Stomach smooth muscle (tissue), 2 donors: ENCODE results near the gene KIAA1671.
A peak's percentile ranks its signal among the peaks of the same experiment; 100 is the strongest.

Experiments used
- H3K27ac ChIP-seq: one replicate; pipeline ENCODE4 v1.7.0; 2013; ENCODE audit warnings: mild to moderate bottlenecking, low read length, inconsistent platforms
- H3K27me3 ChIP-seq, 2 donors: one replicate each; pipeline ENCODE4 v1.7.0; 2013; ENCODE audit warnings: low read length in 2 of 2; ENCODE audit not compliant: insufficient read depth in 2 of 2, control insufficient read depth in 1 of 2
- H3K36me3 ChIP-seq, 2 donors: one replicate each; pipeline ENCODE4 v1.7.0; 2013; ENCODE audit warnings: low read length in 2 of 2; ENCODE audit not compliant: control insufficient read depth in 2 of 2, insufficient read depth in 2 of 2
- H3K4me1 ChIP-seq: one replicate; pipeline ENCODE4 v1.7.0; 2013; ENCODE audit warnings: low read length; ENCODE audit not compliant: control insufficient read depth, insufficient read depth
- H3K4me3 ChIP-seq, 2 donors: one replicate each; pipeline ENCODE4 v1.7.0; 2013; ENCODE audit warnings: low read length in 2 of 2
- H3K9ac ChIP-seq, 2 donors: one replicate each; pipeline ENCODE4 v1.7.0; 2013; ENCODE audit warnings: low read length in 2 of 2, mild to moderate bottlenecking in 1 of 2
- H3K9me3 ChIP-seq, 2 donors: one replicate each; pipeline ENCODE4 v1.7.0; 2013; ENCODE audit warnings: low read length in 2 of 2; ENCODE audit not compliant: control insufficient read depth in 2 of 2
- donor health status: healthy.
- donor health status: Pancreatic carcinoma.

KIAA1671 gene

DNA sequence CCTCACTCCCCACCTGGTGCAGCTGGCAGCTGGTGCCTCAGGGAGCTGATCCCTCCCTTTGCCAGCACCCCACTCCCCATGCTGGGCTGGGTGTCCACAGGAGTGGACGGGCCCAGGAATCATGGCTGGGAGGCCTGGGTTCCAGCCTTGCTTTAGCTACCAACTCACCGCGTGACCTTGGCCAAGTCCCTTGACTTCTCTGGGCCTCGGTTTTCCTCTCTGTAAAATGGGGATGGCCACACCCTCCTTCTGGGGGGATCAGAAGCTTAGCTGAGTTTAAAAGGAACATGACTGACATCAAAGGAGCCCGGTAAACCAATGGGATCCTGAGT lies 116.9 kb downstream of the KIAA1671 start:
- peak overlapping the region in 1 of 2 donors; percentile 73 for H3K4me3 ChIP-seq
- H3K27ac ChIP-seq: no peak overlapping the region
- no peaks in the 10 kb centered on the region for H3K36me3 ChIP-seq
- peaks cover 22% of the 10 kb centered on the region for H3K4me1 ChIP-seq
- no peaks in the 10 kb centered on the region for H3K9me3 ChIP-seq
- H3K27me3 ChIP-seq: no peaks in the 10 kb centered on the region
- H3K9ac ChIP-seq: no peak overlapping the region

- Histone ChIP-seq H3K27me3 (no peaks in the 10 kb centered on the region), H3K4me3 (peak overlapping the region; percentile 1 to 73), H3K4me1 (peaks cover 22% of the 10 kb centered on the region), H3K36me3 (no peaks in the 10 kb centered on the region), H3K9me3 (no peaks in the 10 kb centered on the region), H3K9ac (peak overlapping the region in 1 of 2 donors; percentile 6), H3K27ac (peak overlapping the region; percentile 1)
These were observed 117.4 kb downstream of the KIAA1671 start for GRCh38 chr22:25069758-25070481.

- no peaks in the 10 kb centered on the region for H3K27me3 ChIP-seq
- H3K9me3 ChIP-seq: no peaks in the 10 kb centered on the region
- peaks cover 22% of the 10 kb centered on the region for H3K4me1 ChIP-seq
- peak overlapping the region; percentile 1 to 73 for H3K4me3 ChIP-seq
- no peaks in the 10 kb centered on the region for H3K36me3 ChIP-seq
- peak overlapping the region; percentile 32 for H3K27ac ChIP-seq
- H3K9ac ChIP-seq: peak overlapping the region; percentile 6 to 21
These were observed 118.4 kb downstream of the KIAA1671 start for GRCh38 chr22:25070956-25071355.

DNA sequence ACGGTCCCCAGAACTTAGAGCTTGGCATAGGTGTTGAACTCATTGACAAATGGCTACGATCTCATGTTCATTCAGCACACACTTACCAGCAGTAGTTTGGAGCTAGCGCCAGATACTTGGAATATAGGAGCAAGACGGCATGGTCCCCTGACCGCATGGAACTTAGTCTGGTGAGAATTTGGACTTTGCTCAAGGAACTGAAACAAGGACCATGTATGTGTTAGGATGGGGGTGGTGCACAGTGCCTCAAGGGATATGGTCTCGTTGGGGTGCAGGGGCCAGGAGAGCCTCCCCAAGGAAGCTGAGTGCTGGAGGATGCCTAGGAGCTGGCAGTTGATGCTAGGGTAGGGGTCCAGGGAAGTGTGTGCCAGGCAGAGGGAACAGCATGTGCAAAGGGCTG lies 119.2 kb downstream of the KIAA1671 start:
- Histone ChIP-seq H3K36me3 (no peaks in the 10 kb centered on the region), H3K9ac (no peak overlapping the region), H3K4me1 (peaks cover 22% of the 10 kb centered on the region), H3K27me3 (no peaks in the 10 kb centered on the region), H3K9me3 (no peaks in the 10 kb centered on the region), H3K27ac (no peak overlapping the region), H3K4me3 (peak overlapping the region in 1 of 2 donors; percentile 73)

- H3K27ac ChIP-seq: no peak overlapping the region
- no peak overlapping the region for H3K4me3 ChIP-seq
- peaks cover 22% of the 10 kb centered on the region for H3K4me1 ChIP-seq
- H3K9ac ChIP-seq: no peak overlapping the region
- no peaks in the 10 kb centered on the region for H3K27me3 ChIP-seq
- no peaks in the 10 kb centered on the region for H3K36me3 ChIP-seq
- no peaks in the 10 kb centered on the region for H3K9me3 ChIP-seq
These were observed 119.9 kb downstream of the KIAA1671 start for GRCh38 chr22:25072406-25072805.

GRCh38 chr22:25076336-25076735 lies 123.8 kb downstream of the KIAA1671 start:
- H3K27ac ChIP-seq: no peak overlapping the region
- no peaks in the 10 kb centered on the region for H3K9me3 ChIP-seq
- peaks cover 8% of the 10 kb centered on the region for H3K4me1 ChIP-seq
- no peaks in the 10 kb centered on the region for H3K27me3 ChIP-seq
- H3K9ac ChIP-seq: no peak overlapping the region
- no peaks in the 10 kb centered on the region for H3K36me3 ChIP-seq
- no peak overlapping the region for H3K4me3 ChIP-seq

GRCh38 chr22:25077056-25077455 lies 124.5 kb downstream of the KIAA1671 start:
- H3K27ac ChIP-seq: no peak overlapping the region
- no peak overlapping the region for H3K4me3 ChIP-seq

GRCh38 chr22:25077964-25078363 lies 125.4 kb downstream of the KIAA1671 start:
- no peak overlapping the region for H3K27ac ChIP-seq
- H3K4me1 ChIP-seq: peaks cover 3% of the 10 kb centered on the region
- no peaks in the 10 kb centered on the region for H3K9me3 ChIP-seq
- no peak overlapping the region for H3K9ac ChIP-seq
- H3K4me3 ChIP-seq: no peak overlapping the region
- H3K36me3 ChIP-seq: no peaks in the 10 kb centered on the region
- no peaks in the 10 kb centered on the region for H3K27me3 ChIP-seq

More at GRCh38 chr22:25077056-25077455, 124.5 kb downstream of the KIAA1671 start:
- H3K36me3 ChIP-seq: no peaks in the 10 kb centered on the region
- H3K9me3 ChIP-seq: no peaks in the 10 kb centered on the region
- H3K27me3 ChIP-seq: no peaks in the 10 kb centered on the region
- H3K9ac ChIP-seq: no peak overlapping the region
- peaks cover 3% of the 10 kb centered on the region for H3K4me1 ChIP-seq

- no peaks in the 10 kb centered on the region for H3K36me3 ChIP-seq
- H3K4me1 ChIP-seq: peaks cover 3% of the 10 kb centered on the region
- no peak overlapping the region for H3K9ac ChIP-seq
- no peak overlapping the region for H3K27ac ChIP-seq
- no peaks in the 10 kb centered on the region for H3K27me3 ChIP-seq
- H3K4me3 ChIP-seq: no peak overlapping the region
- H3K9me3 ChIP-seq: no peaks in the 10 kb centered on the region
These were observed 126.1 kb downstream of the KIAA1671 start for GRCh38 chr22:25078591-25078990.

DNA sequence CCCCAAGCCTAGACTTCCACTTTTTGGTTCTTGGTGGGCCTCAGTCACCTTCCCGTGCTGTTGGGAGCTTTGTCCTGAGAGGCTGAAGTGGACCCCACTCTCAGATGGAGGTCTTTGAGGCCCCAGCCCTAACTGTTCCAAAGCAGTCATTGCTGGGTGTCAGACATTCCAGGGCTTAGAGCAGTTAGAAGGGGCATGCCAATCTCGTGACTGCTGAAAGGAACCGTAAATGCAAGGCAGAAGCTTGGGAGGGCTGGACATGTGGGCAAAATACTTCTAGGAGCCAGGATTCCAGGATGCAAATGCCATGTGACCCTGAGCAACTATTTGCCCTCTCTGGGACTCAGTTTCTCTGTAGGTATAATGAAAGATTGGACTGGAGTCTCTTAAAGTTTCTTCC lies 128.3 kb downstream of the KIAA1671 start:
- Histone ChIP-seq H3K9me3 (no peaks in the 10 kb centered on the region), H3K27ac (no peak overlapping the region), H3K4me1 (peaks cover 3% of the 10 kb centered on the region), H3K27me3 (no peaks in the 10 kb centered on the region), H3K36me3 (no peaks in the 10 kb centered on the region), H3K9ac (no peak overlapping the region), H3K4me3 (no peak overlapping the region)

GRCh38 chr22:25081409-25081824 lies 128.9 kb downstream of the KIAA1671 start:
- Histone ChIP-seq H3K36me3 (no peaks in the 10 kb centered on the region), H3K27ac (no peak overlapping the region), H3K9me3 (no peaks in the 10 kb centered on the region), H3K9ac (no peak overlapping the region), H3K27me3 (no peaks in the 10 kb centered on the region), H3K4me1 (peaks cover 5% of the 10 kb centered on the region), H3K4me3 (no peak overlapping the region)
